BJ (cell line): ENCODE measurements around the gene ACER3. TPM values are rescaled to one million over a fixed set of nuclear protein-coding genes. Genes with fewer than 3 reads are reported as not detected.

Experiments used
- CTCF ChIA-PET: fragments of 350-600 bp; formaldehyde crosslinking; extraction: SDS; loops from one replicate; lab custom pipeline; 2021; ENCODE audit warnings: antibody characterized with exemption, inconsistent platforms; lab: Yijun Ruan, JAX
- POLR2A ChIA-PET: fragments of 300-600 bp; sonication (Branson Sonifier 250); formaldehyde crosslinking; extraction: SDS; loops from one replicate; lab custom pipeline; 2021; ENCODE audit warnings: antibody characterized with exemption; lab: Charles Lee
- DNase-seq: peaks from one replicate; pipeline ENCODE4 v3.0.0-alpha.2; 2011; ENCODE audit warnings: low read depth
- H3K27me3 ChIP-seq: 2 replicates; pipeline ENCODE4 v1.6.0; 2011; ENCODE audit warnings: low read length; ENCODE audit not compliant: control insufficient read depth, insufficient read depth
- H3K36me3 ChIP-seq: 2 replicates; pipeline ENCODE4 v1.5.1; 2011; ENCODE audit warnings: low read length; ENCODE audit not compliant: control insufficient read depth, insufficient read depth
- H3K4me3 ChIP-seq: 2 replicates; pipeline ENCODE4 v1.5.1; 2011; ENCODE audit warnings: low read depth, mild to moderate bottlenecking, control low read depth, low read length
- polyA plus RNA-seq: library from polyadenylated mRNA; depleted of rRNA; stranded (reverse); fragments of >200 nt; gene quantifications from 2 replicates; pipeline ENCODE4 v1.2.3, GENCODE V29; 2011
- TF ChIP-seq, protein P1 (sequence below): IDR thresholded peaks from 2 replicates; pipeline ENCODE4 v1.5.1; 2011; ENCODE audit warnings: low read depth, mild to moderate bottlenecking, control low read depth, inconsistent platforms, low read length, moderate library complexity; ENCODE audit not compliant: insufficient read depth

Gene ACER3
- polyA plus RNA-seq, 1 experiment, result 9.7 TPM

DNA sequence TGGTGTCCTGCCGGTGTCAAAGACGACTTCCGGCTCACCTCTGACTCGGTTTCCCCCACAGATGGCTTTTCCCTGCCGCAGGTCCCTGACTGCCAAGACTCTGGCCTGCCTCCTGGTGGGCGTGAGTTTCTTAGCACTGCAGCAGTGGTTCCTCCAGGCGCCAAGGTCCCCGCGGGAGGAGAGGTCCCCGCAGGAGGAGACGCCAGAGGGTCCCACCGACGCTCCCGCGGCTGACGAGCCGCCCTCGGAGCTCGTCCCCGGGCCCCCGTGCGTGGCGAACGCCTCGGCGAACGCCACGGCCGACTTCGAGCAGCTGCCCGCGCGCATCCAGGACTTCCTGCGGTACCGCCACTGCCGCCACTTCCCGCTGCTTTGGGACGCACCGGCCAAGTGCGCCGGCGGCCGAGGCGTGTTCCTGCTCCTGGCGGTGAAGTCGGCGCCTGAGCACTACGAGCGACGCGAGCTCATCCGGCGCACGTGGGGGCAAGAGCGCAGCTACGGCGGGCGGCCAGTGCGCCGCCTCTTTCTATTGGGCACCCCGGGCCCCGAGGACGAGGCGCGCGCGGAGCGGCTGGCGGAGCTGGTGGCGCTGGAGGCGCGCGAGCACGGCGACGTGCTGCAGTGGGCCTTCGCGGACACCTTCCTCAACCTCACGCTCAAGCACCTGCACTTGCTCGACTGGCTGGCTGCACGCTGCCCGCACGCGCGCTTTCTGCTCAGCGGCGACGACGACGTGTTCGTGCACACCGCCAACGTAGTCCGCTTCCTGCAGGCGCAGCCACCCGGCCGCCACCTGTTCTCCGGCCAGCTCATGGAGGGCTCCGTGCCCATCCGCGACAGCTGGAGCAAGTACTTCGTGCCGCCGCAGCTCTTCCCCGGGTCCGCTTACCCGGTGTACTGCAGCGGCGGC, 179.0 kb downstream of the ACER3 start:
- ChIA-PET POLR2A (no interaction called here), CTCF (interaction anchor here (0.6 to 3.3 kb wide), 26 partner anchors 8 to 661 kb away, joined by 3 to 38 read pairs (median 4); partner anchors contain the start of genes CAPN5 and OMP)
- TF ChIP-seq, protein P1, sequence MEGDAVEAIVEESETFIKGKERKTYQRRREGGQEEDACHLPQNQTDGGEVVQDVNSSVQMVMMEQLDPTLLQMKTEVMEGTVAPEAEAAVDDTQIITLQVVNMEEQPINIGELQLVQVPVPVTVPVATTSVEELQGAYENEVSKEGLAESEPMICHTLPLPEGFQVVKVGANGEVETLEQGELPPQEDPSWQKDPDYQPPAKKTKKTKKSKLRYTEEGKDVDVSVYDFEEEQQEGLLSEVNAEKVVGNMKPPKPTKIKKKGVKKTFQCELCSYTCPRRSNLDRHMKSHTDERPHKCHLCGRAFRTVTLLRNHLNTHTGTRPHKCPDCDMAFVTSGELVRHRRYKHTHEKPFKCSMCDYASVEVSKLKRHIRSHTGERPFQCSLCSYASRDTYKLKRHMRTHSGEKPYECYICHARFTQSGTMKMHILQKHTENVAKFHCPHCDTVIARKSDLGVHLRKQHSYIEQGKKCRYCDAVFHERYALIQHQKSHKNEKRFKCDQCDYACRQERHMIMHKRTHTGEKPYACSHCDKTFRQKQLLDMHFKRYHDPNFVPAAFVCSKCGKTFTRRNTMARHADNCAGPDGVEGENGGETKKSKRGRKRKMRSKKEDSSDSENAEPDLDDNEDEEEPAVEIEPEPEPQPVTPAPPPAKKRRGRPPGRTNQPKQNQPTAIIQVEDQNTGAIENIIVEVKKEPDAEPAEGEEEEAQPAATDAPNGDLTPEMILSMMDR, result peak; percentile 69
- H3K27me3 ChIP-seq, result peaks cover 7% of the 10 kb centered on the region
- no peak for DNase-seq
- H3K4me3 ChIP-seq, result peak overlapping the region; percentile 38
- H3K36me3 ChIP-seq, result no peaks in the 10 kb centered on the region

DNA sequence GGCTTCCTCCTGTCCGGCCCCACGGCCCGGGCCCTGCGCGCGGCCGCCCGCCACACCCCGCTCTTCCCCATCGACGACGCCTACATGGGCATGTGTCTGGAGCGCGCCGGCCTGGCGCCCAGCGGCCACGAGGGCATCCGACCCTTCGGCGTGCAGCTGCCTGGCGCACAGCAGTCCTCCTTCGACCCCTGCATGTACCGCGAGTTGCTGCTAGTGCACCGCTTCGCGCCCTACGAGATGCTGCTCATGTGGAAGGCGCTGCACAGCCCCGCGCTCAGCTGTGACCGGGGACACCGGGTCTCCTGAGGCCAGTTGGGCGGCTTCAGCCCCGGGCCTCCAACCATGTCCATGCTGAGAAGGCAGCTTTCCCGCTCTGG, 179.7 kb downstream of the ACER3 start:
- ChIA-PET CTCF (interaction anchor here (0.9 to 3.3 kb wide), 14 partner anchors 8 to 312 kb away, joined by 3 to 38 read pairs (median 5); no protein-coding TSS in a partner anchor), POLR2A (no interaction called here)
- TF ChIP-seq, protein P1, result no peak
- H3K36me3 ChIP-seq, result no peaks in the 10 kb centered on the region
- H3K27me3 ChIP-seq, result peaks cover 7% of the 10 kb centered on the region
- no peak overlapping the region for H3K4me3 ChIP-seq
- DNase-seq, result no peak

GRCh38 chr11:77040889-77041288, 180.2 kb downstream of the ACER3 start:
- ChIA-PET POLR2A (no interaction called here), CTCF (interaction anchor here (1.0 to 3.3 kb wide), 8 partner anchors 9 to 238 kb away, joined by 3 to 38 read pairs (median 6); no protein-coding TSS in a partner anchor)
- TF ChIP-seq, protein P1, result no peak
- peaks cover 5% of the 10 kb centered on the region for H3K27me3 ChIP-seq
- no peak overlapping the region for H3K4me3 ChIP-seq
- no peak for DNase-seq
- H3K36me3 ChIP-seq, result no peaks in the 10 kb centered on the region

GRCh38 chr11:77042111-77042726, 181.5 kb downstream of the ACER3 start:
- peaks cover 4% of the 10 kb centered on the region for H3K27me3 ChIP-seq
- ChIA-PET CTCF (interaction anchor here (0.5 to 3.2 kb wide), 5 partner anchors 13 to 122 kb away, joined by 3 to 14 read pairs (median 4); no protein-coding TSS in a partner anchor), POLR2A (no interaction called here)
- DNase-seq, result no peak
- H3K4me3 ChIP-seq, result no peak overlapping the region
- no peaks in the 10 kb centered on the region for H3K36me3 ChIP-seq
- TF ChIP-seq, protein P1, result no peak

DNA sequence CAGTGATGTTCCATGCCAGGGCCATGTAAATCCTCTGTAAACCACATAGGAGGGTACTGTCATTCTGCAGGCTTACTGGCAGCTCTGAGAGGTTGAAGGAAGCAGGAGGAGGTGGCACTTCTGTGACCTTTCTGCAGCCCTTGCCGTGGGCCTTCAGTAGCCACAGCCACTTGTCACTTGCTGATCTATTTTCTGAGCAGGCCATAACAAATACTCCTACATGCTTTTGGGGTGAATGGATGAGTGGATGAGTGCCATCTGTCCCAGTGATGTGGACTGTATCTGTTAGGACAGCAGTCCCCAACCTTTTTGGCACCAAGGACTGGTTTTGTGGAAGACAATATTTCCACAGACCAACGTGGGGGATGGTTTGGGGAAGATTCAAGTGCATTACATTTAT, 183.6 kb downstream of the ACER3 start:
- Histone ChIP-seq H3K4me3 (no peak overlapping the region), H3K36me3 (no peaks in the 10 kb centered on the region), H3K27me3 (peaks cover 2% of the 10 kb centered on the region)
- DNase-seq, result no peak
- CTCF ChIA-PET, result interaction anchor here (1.0 to 2.6 kb wide), 9 partner anchors 8 to 143 kb away, joined by 3 to 50 read pairs (median 9); partner anchors contain the start of gene B3GNT6
- POLR2A ChIA-PET, result no interaction called here
- TF ChIP-seq, protein P1, result no peak
